Glomerular endothelial cell (primary cell): ENCODE data around the gene LUZP1. TPM values are rescaled to one million over a fixed set of nuclear protein-coding genes. Genes with fewer than 3 reads are reported as not detected.
"Not testable (repeated sequence)": the region's sequence is repeated elsewhere in the genome, so short reads cannot be mapped to it uniquely, and the experiment has no call there.

Experiments
- DNase-seq: peaks from one replicate; pipeline ENCODE4 v3.0.0-alpha.2; 2011; ENCODE audit warnings: low read depth, low spot score; ENCODE audit errors: extremely low read depth
- total RNA-seq: library from RNA; depleted of rRNA; stranded (reverse); fragments of >200 nt; gene quantifications from 2 replicates; pipeline ENCODE4 v1.2.3, GENCODE V29; 2015

LUZP1 gene
- 64.9 and 71.9 TPM in 2 replicates for total RNA-seq

GRCh38 chr1:23168445-23169194 is at the start of gene LUZP1:
TSS of gene LUZP1 (minus strand) at chr1:23168856.
- DNase-seq, result no peak

DNA sequence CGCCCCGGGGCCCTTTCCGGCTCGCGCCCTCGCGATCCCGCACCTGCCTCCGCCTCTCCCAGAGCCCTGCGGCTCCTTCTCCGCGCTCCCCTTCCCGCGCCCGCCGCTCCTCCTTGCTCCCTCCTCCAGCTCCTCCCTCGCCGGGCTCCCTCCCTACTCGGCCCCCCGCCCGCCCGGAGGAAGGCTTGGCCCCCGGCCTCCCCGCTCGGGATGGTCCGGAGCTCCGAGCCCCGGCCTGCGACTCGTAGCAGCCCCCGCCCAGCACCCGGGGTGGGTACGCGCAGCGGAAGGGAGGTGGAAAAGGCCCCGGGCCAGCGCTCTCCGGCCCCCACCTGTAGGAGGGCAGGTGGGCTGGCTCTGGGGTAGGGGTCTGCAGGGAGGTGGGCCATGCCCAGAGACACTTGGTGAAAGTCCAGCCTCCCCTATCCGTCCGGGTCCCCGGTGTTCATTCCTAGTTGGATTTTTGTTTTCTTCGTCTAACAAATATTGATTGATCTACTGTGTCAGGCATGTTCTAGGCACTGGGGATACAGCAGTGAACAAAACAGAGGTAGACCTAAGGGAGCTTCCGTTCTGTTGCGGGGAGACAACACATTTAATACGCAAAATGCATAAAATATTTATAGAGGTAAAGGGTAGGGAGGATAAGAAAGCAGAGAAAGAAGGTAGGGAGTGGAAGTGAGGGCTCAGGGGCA is 48.9 kb upstream of the LUZP1 start, which contains the start of gene HTR1D:
Gene HTR1D, minus strand, starts transcription at position 82 of the 695 bp plus-strand sequence. CDS start 23,283 bp downstream, outside the sequence.
- DNase-seq, result no peak

DNA sequence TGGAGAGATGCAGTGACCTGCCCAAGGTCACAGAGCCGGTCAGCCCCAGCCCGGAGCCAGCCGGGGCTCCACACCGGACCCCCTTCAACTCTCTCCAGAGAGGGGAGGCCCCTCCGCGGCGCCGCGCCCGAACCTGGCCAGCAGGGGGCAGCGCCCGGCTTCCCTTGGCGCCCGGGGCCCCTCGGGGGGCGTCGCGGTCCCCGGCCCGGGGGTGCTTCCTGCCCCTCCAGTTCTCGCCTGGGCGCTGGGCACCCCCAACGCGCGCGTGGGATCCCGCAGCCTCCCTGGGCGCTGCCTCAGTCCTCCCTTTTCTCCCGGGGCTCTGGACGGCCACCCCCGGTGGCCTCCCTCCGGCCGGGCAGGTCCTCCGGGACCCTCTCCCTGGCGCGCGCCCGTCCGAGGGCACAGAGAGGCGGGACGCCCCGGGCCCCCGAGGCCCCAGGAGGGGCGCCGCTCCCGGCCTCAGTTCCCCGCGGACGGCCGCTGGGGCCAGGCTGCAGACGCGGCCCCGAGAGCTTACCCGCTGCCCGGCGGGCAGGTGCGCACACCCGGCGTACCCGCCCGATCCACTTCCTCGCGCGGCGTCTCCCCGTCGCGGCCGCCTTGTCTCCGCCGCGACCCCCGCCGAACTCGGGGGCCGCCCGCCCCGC is 48.2 kb upstream of the LUZP1 start:
- no peak for DNase-seq

DNA sequence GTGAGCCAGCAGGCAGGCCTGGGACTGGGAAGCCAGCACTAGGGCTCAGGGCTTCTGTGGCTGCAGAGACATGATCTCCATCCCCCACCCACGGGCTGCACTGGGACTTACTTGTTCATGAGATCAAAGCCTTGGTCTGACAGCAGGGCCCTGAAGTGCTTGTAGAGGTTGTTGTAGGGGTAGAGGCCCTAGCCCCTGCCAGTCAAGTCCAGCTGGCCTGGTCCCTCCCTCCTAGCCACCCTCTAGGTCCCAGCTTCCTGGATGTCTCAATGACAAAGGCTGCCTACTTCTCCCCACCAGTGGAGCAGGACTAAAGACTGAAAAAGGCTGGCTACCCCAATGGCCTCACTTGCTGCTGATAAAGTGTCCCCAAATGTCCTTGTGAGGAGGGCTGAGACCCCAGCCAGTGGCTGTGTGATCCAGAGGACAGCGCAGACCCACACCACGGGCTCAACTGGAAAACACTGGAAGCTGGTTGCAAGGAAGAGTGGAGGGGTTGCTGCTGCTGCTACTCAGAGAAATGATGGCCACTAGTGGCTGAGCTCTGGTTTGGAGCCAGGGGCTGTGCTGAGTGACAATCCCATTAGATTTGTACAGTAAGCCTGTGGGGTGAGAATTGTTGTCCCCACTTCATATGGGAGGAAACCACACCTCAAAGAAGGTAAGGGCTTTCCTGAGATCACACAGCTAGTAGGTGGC is 47.2 kb upstream of the LUZP1 start:
- no peak for DNase-seq

GRCh38 chr1:23215291-23215690 is 46.6 kb upstream of the LUZP1 start:
- no peak for DNase-seq

- no peak for DNase-seq
Measured at GRCh38 chr1:23214640-23215039, 46.0 kb upstream of the LUZP1 start.

- no peak for DNase-seq
Measured at GRCh38 chr1:23211955-23212354, 43.3 kb upstream of the LUZP1 start.

DNA sequence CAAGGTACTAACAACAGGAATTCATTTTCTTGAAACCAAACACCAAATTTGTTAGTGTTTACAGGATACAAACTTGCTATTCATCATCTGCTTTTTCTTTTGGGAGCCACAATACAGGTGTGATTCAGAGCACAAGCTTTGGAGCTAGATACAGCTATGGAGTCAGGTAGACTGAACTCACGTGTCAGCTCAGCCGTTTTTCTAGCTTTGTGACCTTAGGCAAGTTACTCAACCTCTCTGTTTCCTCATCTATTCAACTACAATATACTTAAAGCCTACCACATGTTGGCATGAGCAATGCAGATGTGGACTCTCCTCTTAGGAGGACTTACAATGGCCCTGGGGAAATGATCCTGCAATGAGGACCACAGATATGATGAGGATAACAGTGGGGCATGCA is 42.3 kb upstream of the LUZP1 start:
- DNase-seq, result no peak

DNA sequence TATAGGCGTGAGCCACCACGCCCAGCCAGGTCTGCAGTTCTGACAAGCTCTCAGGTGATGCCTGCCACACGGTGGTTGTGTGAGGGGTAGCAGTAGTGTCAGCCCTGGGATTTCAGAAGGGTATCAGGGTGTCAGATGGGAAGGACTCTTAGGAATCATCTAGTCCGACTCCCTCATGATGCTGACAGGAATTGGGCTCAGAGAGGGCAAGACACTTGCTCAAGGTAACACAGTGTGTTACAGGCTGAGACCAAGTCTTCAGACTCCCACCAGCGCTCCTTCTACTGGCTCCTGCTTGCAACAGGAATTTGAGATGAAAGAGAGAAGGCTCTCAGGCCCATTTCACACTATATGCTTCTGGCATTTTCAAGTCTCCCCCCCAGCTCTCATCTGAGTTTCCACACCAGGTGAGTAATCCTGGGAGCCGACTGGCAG is 41.7 kb upstream of the LUZP1 start:
- DNase-seq, result no peak

DNA sequence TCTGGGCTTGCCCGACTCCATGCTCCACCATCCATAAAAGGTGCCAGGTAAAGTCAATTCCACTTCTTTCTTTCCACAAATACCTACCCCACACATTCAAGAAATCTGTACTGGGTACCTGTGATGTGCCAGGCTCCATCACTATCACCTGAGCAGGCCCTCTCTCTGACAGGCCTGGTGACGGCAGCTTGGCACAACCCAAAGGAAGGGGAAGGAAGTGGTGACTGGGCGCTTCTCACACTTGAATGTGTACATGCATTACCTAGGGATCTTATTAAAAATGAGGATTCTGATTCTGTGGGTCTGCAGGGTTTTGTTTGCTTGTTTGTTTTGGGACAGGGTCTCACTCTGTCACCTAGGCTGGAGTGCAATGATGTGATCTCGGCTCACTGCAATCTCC is 41.1 kb upstream of the LUZP1 start:
- no peak for DNase-seq

DNA sequence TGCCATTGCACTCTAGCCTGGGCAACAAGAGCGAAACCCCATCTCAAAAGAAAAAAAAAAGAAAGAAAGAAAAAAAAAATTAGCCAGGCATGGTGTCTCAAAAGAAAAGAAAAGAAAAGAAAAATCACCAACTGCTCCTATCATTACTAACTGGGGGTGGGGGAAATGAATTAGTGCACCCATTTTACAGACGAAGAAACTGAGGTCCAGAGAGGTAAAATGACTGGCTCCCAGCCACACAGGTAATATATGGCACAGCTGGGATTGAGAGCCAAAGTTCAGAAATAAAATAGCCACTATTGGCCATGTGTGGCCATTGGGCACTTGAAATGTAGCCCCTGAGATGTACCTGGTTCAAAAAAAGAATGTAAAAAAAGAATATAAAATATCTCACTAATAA is 39.9 kb upstream of the LUZP1 start:
- DNase-seq, result no peak

GRCh38 chr1:23207733-23208132 is 39.1 kb upstream of the LUZP1 start:
- not testable (repeated sequence) for DNase-seq

- no peak for DNase-seq
Measured at GRCh38 chr1:23202263-23202749, 33.6 kb upstream of the LUZP1 start.

- DNase-seq, result no peak
Measured at GRCh38 chr1:23200883-23201282, 32.2 kb upstream of the LUZP1 start.

GRCh38 chr1:23198373-23198772 is 29.7 kb upstream of the LUZP1 start:
- DNase-seq, result no peak

DNA sequence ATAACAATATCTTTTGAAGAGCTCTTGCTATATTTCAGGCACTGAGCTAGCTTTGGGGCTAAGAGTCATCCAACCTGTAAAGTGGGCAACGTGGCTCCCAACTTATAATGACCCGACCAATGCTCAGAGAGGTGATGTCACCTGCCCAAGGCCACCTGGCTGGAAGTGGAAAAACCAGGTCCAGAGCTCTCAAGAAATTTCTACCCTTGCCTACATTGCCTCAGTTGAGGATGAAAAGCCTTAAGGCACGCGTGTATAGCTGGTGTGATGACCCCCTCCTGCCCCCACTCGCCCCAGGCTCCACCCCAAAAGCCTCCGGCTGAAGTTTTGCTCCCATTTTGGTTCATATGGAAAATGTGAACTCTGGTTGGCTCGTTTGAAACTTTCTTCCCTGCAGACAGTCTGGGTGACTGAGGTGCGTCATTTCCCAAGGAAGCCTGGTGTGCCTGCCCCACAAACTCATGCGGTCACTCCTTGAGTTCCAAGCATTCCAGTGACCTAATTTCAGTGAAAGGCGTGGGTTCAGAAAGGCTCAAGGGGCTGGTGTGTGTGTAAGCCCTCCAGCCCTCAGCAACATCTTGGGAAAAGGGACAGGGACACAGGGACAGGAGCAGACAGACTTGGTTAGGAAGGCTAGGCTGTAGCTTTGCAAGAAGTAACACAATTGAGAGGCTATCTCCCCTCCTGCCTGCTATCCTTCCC is 28.1 kb upstream of the LUZP1 start:
- peak; percentile 90 for DNase-seq

GRCh38 chr1:23194119-23194984 is 25.7 kb upstream of the LUZP1 start:
- DNase-seq, result no peak

DNA sequence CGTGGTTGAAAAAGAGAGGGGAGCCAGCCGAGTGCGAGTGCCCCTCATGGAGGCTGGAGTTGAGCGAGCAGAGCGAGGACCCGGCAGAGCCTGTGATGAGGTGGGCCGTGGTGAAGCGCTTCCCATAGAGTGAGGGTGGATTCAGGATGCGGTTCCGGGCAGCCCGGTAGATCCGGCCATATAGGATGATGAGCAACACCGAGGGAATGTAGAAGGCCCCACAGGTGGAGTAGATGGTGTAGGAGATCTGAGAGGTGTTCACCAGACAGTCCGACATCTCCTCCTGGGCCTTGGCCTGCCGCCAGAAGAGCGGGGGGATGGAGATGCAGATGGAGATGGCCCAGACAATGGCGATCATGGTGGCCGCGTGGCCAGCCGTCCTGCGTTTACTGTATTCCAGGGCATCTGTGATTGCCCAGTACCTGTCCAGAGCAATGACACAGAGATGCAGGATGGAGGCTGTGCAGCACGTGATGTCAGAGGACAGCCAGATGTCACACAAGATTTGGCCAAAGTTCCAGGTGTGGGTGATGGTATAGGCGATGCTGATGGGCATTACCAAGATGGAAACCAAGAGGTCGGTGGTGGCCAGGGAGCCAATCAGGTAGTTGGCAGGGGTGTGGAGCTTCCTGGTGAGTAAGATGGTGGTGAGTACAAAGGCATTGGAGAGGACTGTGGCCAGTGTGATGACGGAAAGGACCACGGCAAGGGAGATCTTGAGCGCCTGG is 24.9 kb upstream of the LUZP1 start:
- no peak for DNase-seq

- DNase-seq, result no peak
Measured at GRCh38 chr1:23191199-23191598, 22.5 kb upstream of the LUZP1 start.
